ENCODE results near the gene ZSCAN29. TPM values are rescaled to one million over a fixed set of nuclear protein-coding genes. Genes with fewer than 3 reads are reported as not detected.

ZSCAN29 gene
- total RNA-seq, 2 experiments from 2014 or later, result 20.9 to 23.8 TPM

DNA sequence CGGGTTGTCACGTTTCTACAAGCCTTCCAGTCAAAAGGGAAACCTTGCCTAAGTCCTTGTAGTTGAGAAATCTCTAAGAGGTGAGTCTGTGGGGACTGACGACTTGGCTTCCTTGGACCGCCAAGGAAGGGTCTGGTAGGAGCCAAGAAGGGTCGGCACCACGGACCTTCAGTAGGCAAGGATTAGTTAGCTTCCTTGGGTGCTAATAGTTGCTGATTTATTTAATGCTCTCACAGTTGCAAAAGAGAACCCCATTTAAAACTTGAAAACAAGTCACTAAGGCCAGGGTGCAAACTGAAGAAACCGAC is 40.1 kb downstream of the ZSCAN29 start:
- peak overlapping the region; percentile 96 for H3K4me3 Mint-ChIP-seq
- H3K9me3 Mint-ChIP-seq, result no peaks in the 10 kb centered on the region
- CTCF ChIA-PET, result interaction anchor here (1.2 to 1.7 kb wide), 4 partner anchors 31 to 105 kb away, joined by 3 to 5 read pairs (median 4); partner anchors contain the start of genes TUBGCP4 and ZSCAN29
- POLR2A ChIA-PET, result interaction anchor here (1.1 kb wide), 1 partner anchor 19 kb away, joined by 5 read pairs; no protein-coding TSS in a partner anchor
- TF ChIP-seq CTCF (IDR thresholded peaks at IDR 0.05), result no peak
- ATAC-seq, result peak; percentile 22
- no peak for DNase-seq
- peaks cover 45% of the 10 kb centered on the region for H3K36me3 Mint-ChIP-seq (ENCODE audit: low read depth)
- peaks cover 35% of the 10 kb centered on the region for H3K4me1 Mint-ChIP-seq (ENCODE audit: low read depth)
- intact Hi-C loops (cut with micrococcal nuclease), result no loop called here
- H3K27ac Mint-ChIP-seq, result peak overlapping the region; percentile 99
- no peaks in the 10 kb centered on the region for H3K27me3 Mint-ChIP-seq

GRCh38 chr15:43329960-43330779 is 40.7 kb downstream of the ZSCAN29 start, which contains the start of gene LCMT2:
LCMT2 (minus strand) TSS chr15:43330573; CDS start chr15:43330489, 84 bp downstream.
- CTCF ChIA-PET, result interaction anchor here (1.0 to 1.7 kb wide), 4 partner anchors 8 to 105 kb away, joined by 3 to 5 read pairs (median 4); partner anchors contain the start of genes TUBGCP4 and ZSCAN29
- no peak for TF ChIP-seq CTCF (IDR thresholded peaks at IDR 0.05)
- H3K27ac Mint-ChIP-seq, result peak within 1 kb of the TSS; percentile 99
- no peaks in the 10 kb centered on the region for H3K27me3 Mint-ChIP-seq
- POLR2A ChIA-PET, result interaction anchor here (0.5 to 1.2 kb wide), 5 partner anchors 20 to 497 kb away, joined by 3 to 5 read pairs (median 4); partner anchors contain the start of gene WDR76
- peaks cover 42% of the 10 kb centered on the region for H3K36me3 Mint-ChIP-seq (ENCODE audit: low read depth)
- ATAC-seq (peak; percentile 89), DNase-seq (peak; percentile 93)
- H3K9me3 Mint-ChIP-seq, result no peaks in the 10 kb centered on the region
- peak within 1 kb of the TSS; percentile 96 for H3K4me3 Mint-ChIP-seq
- intact Hi-C loops (cut with micrococcal nuclease), result no loop called here
- peaks cover 35% of the 10 kb centered on the region for H3K4me1 Mint-ChIP-seq (ENCODE audit: low read depth)

GRCh38 chr15:43329217-43329959 is 41.5 kb downstream of the ZSCAN29 start:
- Mint-ChIP-seq H3K4me1 (ENCODE audit: low read depth) (peaks cover 35% of the 10 kb centered on the region), H3K9me3 (no peaks in the 10 kb centered on the region), H3K4me3 (peak overlapping the region; percentile 96), H3K27ac (peak overlapping the region; percentile 99), H3K27me3 (no peaks in the 10 kb centered on the region), H3K36me3 (ENCODE audit: low read depth) (peaks cover 39% of the 10 kb centered on the region)
- POLR2A ChIA-PET, result interaction anchor here (0.5 to 1.2 kb wide), 4 partner anchors 26 to 498 kb away, joined by 3 to 5 read pairs (median 4); partner anchors contain the start of gene WDR76
- no peak for DNase-seq
- ATAC-seq, result no peak
- intact Hi-C loops (cut with micrococcal nuclease), result no loop called here
- CTCF ChIA-PET, result interaction anchor here (1.0 to 1.6 kb wide), 3 partner anchors 9 to 32 kb away, joined by 3 to 4 read pairs (median 4); partner anchors contain the start of gene TGM7
- TF ChIP-seq CTCF (IDR thresholded peaks at IDR 0.05), result no peak

GRCh38 chr15:43325039-43325684 is 45.7 kb downstream of the ZSCAN29 start:
- TF ChIP-seq CTCF (IDR thresholded peaks at IDR 0.05), result no peak
- no peak for DNase-seq
- Mint-ChIP-seq H3K36me3 (ENCODE audit: low read depth) (peaks cover 25% of the 10 kb centered on the region), H3K4me1 (ENCODE audit: low read depth) (peaks cover 21% of the 10 kb centered on the region), H3K9me3 (no peaks in the 10 kb centered on the region), H3K4me3 (no peak overlapping the region), H3K27ac (no peak overlapping the region), H3K27me3 (no peaks in the 10 kb centered on the region)
- no peak for ATAC-seq
- CTCF ChIA-PET, result interaction anchor here (1.1 kb wide), 1 partner anchor 12 kb away, joined by 3 read pairs; no protein-coding TSS in a partner anchor
- intact Hi-C loops (cut with micrococcal nuclease), result no loop called here
- POLR2A ChIA-PET, result interaction anchor here (1.0 kb wide), 1 partner anchor 10 kb away, joined by 3 read pairs; no protein-coding TSS in a partner anchor

Data from activated CD8-positive, alpha-beta T cell treated with anti-CD3 and anti-CD28 coated beads for 36 hours (primary cell).